Esophagus squamous epithelium (tissue), 4 donors: Measurements from ENCODE around the gene KRT6B.

Experiments used
- CTCF ChIP-seq, 6 experiments: fragments of 450-650 bp in 4 of 6; fragments of 200-600 bp in 2 of 6; sonication (generic) in 2 of 6; IDR thresholded peaks; one replicate each; pipeline ENCODE4 v1.5.1; 2016 to 2019; ENCODE audit warnings: antibody characterized with exemption in 6 of 6, mild to moderate bottlenecking in 4 of 6, moderate library complexity in 4 of 6
- POLR2A ChIP-seq, 4 donors: fragments of 450-650 bp; IDR thresholded peaks; one replicate each; pipeline ENCODE4 v1.6.1; 2017; ENCODE audit warnings: antibody characterized with exemption in 4 of 4, mild to moderate bottlenecking in 4 of 4, moderate library complexity in 3 of 4

GRCh38 chr12:52434081-52434733 is 17.7 kb downstream of the KRT6B start, which contains the start of gene KRT75:
- TF ChIP-seq CTCF (IDR thresholded peaks at IDR 0.05) (no peak), POLR2A (IDR thresholded peaks at IDR 0.05) (no peak)
